OCI-M2 (cell line): ENCODE results near the gene OMA1.
"Not testable (repeated sequence)": the region's sequence is repeated elsewhere in the genome, so short reads cannot be mapped to it uniquely, and the experiment has no call there.

Experiments
- DNase-seq: peaks from one replicate; lab custom pipeline; 2025; ENCODE audit not compliant: unreplicated experiment; lab: John Stamatoyannopoulos, UW

The OMA1 gene

GRCh38 chr1:58573705-58574591 lies 27.4 kb upstream of the OMA1 start:
- DNase-seq, result no peak

- no peak for DNase-seq
Observed at GRCh38 chr1:58573138-58573537, 26.6 kb upstream of the OMA1 start.

DNA sequence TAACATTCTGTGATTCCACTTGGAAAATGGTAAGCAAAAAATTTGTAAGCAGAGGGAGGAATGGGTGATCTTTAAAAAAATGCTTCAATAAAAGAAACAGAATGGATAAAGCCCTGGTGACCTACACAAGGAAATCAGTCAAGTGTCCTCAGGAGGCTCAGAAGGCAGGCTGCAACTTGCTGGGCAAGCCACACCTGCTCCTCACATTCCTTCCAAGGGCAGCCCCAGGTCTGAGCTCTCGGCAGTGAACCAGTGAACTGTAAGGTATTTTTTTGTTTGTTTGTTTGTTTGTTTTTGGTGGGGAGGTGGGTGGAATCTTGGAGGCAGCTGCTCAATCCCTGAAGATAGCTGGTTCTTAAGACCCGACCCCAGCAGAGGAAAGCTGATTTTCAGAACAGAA lies 26.2 kb upstream of the OMA1 start:
- no peak for DNase-seq

- no peak for DNase-seq
Observed at GRCh38 chr1:58571616-58572015, 25.1 kb upstream of the OMA1 start.

DNA sequence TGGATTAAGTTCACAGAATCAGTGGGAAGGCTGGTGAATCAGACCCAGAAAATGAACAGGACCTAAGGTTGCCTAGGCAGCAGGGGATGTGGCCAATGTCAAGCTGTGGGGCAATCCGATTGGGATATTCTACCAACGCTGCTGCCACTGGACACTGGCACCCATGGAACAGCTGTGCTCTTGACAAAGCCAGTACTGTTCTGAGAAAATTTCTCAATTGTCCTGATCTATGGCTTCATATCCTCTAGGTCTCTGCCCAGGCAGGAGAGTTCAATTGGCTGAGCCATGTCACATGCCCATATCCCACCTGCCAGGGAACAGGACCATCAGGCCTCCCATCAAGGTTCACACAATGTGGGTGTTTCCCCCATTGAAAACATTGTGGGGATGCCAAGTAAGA lies 24.3 kb upstream of the OMA1 start:
- DNase-seq, result no peak

- no peak for DNase-seq
Observed at GRCh38 chr1:58570094-58570493, 23.6 kb upstream of the OMA1 start.

DNA sequence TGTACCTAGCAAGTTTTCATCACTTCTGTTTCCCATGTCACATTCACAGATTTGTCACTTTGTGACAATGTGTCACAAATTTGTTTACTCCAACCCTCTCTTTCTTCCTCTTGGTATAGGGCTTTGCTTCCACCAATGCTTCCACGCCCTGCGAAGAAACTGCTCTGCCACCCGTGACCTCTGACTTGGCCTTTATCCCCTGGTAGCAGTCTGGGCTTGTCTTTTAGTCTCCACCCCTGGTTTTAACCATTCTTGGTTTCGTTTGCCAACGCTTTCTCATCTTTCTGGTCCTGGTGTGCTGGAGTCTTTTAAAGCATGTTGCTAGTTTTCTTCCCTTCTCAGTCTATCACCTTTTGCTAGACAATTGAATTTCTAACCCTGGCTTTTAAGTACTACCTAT lies 22.4 kb upstream of the OMA1 start:
- DNase-seq, result no peak

DNA sequence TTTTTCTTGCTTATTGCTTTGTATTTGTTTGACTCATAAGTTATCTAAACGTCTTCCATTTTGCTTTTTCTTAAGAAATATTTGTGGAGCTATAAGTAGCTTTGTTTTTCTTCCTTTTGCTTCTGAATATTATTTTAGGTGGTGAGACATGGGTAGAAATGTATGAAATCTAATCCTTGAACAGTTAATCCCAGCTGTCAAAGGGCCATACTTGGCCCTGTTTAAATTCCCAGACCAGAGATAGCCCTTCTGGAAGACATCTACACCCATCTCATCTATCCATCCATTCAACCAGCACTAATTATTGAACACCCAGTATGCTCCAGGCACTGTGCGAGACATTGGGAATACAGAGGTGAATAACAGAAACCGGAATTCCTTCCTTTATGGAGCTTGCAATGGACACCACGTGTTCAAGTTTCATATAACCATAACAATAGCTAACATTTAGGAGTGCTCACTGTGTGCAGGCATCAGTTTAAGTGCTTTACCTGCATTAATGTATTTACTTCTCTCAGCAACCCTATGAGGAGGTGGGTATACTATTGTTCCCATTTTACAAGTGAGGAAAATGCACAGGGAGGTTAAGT lies 21.8 kb upstream of the OMA1 start:
- no peak for DNase-seq

GRCh38 chr1:58566339-58566738 lies 19.8 kb upstream of the OMA1 start:
- no peak for DNase-seq

GRCh38 chr1:58563715-58564114 lies 17.2 kb upstream of the OMA1 start:
- DNase-seq, result not testable (repeated sequence)

DNA sequence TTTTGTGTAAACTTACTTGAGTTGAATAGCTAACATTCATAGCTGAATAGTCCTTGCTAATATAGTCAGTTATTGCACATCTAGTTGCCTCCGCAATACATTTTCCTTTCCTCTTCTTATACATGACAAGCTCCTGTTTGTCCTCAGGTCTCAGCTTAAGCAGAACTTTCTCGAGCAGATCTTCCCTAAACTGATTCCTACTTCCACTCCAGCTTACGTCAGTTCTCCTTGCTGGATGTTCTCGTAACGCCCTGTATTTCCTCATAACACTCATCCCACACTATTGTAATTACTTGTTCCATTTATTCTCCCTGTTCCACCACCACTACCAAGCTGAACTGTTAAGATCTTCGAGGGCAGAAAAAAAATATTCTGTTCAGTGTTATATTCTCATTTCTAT lies 15.1 kb upstream of the OMA1 start:
- no peak for DNase-seq

DNA sequence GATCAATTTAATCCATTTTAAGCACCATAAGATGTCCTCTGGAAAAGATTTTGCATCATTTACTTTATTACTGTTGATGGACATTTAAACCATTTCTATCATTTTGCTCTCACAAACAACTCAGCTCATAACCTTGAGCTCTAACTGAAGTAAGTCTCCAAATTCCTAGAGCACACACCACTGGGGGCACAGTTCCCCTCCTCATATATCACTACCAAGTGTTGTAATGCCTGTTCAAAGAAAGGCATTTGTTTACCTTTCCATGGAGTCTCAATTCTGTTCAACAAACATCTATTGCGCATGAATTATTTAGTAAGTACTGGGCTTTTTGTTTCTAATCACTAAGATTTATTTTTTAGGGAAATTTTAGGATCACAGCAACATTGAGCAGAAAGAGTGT lies 8.9 kb upstream of the OMA1 start:
- DNase-seq, result no peak

DNA sequence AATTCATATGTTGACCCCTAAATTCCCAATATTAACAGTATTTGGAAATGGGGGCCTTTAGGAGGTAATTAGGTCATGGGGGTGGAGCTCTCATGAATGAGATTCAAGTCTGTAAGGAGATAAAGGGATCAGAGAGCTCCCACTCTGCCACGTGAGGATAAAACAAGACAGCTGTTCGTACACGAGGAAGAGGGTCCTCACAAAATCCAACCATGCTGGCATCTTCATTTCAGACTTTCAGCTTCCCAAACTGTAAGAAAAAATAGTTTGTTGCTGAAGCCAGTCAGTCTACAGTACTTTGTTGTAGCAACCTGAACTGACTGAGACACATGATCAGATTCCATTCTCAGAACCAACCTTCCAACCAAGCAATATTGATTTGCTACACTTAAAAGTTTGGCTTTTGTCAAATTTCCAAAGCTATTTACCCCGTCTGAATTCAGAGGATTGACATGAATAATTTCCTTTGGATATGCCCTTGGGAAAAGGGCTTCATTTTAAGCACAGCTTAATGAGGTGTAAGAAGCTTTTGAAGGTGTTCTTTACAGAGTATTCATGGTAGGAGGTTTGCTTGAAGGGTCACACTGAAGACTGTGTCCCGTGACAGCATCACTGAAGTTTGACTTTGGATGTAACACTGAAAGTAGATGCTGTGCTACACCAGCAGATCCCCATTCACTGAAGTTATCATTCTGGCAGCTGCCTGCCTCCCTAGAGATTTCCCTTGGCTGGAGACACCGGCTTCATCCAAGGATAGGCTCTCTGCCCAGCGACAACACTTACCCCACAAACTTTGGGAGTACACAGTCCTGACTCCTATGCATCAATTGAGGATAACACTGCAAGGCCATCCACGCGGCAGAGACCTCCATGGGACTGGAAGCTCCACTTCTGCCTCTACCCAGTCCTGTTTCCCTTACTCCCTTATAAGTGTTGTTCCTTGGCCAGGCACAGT lies 4.9 kb upstream of the OMA1 start:
- DNase-seq, result no peak

DNA sequence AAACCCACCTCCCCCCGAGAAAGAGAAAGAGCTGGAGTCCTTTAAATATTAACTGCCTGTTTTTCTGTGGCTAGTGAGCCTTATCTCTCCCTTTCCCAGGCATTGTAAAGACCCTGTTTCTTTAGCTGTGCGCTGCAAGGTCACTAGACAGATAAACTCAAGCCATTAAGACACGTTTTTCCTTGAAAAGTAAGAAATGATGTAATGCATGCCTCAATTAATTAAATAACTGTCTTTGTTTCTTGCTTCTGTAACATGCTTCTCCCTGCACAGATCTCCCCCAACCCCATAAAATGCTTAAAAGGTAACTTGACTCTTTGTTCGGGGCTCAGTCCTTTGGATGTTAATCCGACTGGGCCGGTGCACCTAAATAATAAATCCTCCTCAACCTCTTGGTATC lies 2.8 kb upstream of the OMA1 start:
- DNase-seq, result not testable (repeated sequence)

DNA sequence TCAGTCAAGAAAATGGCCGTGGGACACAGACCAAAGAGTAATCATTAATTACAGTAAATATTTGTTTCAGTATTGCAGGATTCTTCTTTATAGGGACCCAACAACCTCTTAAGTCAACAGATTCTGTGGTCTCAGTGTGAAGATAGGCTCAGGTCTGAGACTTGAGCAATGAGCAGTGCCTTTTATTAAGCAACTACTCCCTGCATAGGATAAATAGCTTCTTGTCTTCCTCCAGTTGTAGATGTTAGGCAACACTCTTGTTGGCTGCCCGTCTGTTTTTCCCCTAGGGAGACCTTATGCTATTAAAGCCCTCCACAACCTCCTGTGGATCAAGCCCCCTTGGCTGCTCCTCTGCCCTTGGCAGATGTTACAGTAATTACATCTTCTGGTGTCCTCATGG lies 1.8 kb upstream of the OMA1 start:
- DNase-seq, result no peak

DNA sequence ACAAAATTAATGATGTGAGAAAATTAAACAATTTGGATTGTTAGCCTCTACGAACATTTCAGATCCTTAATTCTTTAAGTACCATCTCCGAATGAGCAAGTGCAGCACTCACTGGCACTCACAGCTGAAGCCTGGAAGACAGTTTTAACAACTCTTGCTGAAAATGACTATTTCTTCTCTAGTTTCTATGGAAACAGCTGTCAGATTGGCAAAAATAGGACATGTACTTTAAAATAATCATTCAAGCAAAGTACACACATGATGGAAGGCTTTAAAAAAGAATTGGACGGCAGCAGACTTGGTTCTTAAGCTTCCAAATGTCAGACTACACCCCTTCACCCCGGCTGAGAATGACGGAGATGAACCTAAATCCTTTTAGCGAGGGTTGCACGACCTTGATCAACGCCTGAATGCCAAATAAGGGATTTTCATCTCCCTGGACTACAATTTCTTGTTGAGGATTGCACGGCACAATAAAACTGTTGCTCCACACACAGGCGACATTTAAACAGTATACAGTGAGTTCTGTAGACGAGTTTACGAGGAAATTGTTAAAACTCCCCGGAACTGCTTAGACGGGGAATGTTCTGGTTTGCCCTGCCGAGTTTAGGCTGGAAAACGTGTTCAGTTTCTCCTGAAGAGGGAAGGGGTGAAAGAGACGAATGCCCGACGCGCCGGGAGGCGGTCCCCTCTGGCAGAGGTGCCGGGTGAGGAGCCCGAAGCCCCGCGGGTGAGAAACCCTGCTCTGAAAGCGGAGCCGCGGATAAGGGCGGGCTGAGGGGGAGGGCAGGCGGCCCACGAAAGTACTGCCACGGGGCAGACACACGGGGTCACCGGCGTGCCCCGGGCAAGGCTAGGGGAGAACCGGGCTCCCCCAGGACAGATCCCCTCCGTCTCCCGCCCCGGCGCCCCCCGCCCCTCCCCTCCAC lies 671 bp downstream of the OMA1 start:
- DNase-seq, result no peak

- DNase-seq, result no peak
Observed at GRCh38 chr1:58543260-58543659, 3.3 kb downstream of the OMA1 start.

DNA sequence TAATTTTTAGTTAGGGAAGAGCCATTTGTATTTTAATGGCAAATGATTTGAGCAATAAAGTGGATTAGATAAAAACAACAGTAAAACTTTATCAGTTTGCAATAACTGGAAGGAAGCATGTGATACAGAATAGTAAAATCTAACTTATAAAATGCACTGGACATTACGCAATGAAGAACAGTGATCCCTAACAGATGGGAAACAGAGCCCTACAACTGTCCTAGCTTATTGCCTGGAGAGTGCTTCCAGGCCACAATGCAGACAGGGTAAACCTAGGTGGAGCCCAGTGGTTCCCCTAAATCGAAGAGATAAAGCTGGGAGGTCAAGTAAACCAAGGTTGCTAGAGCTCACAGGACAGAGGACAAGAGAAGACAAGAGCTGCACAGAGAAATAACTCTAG lies 7.0 kb downstream of the OMA1 start:
- no peak for DNase-seq

DNA sequence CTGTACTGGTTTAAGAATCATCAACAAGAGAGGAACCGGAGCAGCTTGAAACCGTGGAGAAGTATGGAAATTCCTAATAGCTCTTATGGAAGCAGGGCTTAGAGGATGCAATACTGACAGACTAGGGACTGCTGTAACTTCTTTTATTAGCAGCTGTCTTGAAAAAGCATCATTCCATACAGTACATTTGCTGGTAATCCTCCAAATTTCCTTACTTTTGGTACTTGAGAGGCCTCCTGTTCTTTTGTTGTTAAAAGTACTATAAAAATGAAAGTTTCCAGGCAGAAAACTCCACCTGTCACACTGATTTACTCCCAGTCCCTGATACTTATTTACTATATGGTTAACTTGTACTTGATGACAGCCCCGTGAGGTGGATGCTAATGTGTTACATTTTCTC lies 7.7 kb downstream of the OMA1 start:
- DNase-seq, result no peak

- DNase-seq, result not testable (repeated sequence)
Observed at GRCh38 chr1:58531842-58532241, 14.7 kb downstream of the OMA1 start.

GRCh38 chr1:58529284-58529683 lies 17.2 kb downstream of the OMA1 start:
- no peak for DNase-seq
